Left colon (tissue), 2 donors: ENCODE data around the gene GRIK5. TPM values are rescaled to one million over a fixed set of nuclear protein-coding genes. Genes with fewer than 3 reads are reported as not detected.
A peak's percentile ranks its signal among the peaks of the same experiment; 100 is the strongest.
"Not testable (repeated sequence)": the region's sequence is repeated elsewhere in the genome, so short reads cannot be mapped to it uniquely, and the experiment has no call there.

Source experiments
- ATAC-seq: fragments of 200-7000 bp; cut with Tn5 transposase; one replicate; pipeline ENCODE4 v1.9.1; 2020; ENCODE audit warnings: mild to moderate bottlenecking, moderate library complexity
- DNase-seq, 2 donors: peaks; one replicate each; pipeline ENCODE4 v3.0.0-alpha.2; 2020
- intact Hi-C, 2 donors: fragments of 100-400 bp; cut with DNase I in 1 of 2; cut with micrococcal nuclease in 1 of 2; formaldehyde crosslinking; loops; one replicate each; pipeline versions ENCODE4 v1.11.2 to v1.14.0; 2022; cut with DNase I, micrococcal nuclease
- long read RNA-seq: library from polyadenylated mRNA; unstranded; transcript quantifications from one replicate; pipeline ENCODE4 v2.0.0, GENCODE V29; 2021
- total RNA-seq, 2 donors: library from RNA; stranded (reverse); fragmentation: NEBNext Ultra II Directional; extraction: Animal tissue kit (Norgen Biotek cat#: 25700); gene quantifications; one replicate each; pipeline ENCODE4 v1.2.1, GENCODE V29; 2021
- donor health status: DM: no; HTN: no; CAD: no.
- donor health status: DM: yes; HTN: yes; CAD: no.

GRIK5 gene, protein sequence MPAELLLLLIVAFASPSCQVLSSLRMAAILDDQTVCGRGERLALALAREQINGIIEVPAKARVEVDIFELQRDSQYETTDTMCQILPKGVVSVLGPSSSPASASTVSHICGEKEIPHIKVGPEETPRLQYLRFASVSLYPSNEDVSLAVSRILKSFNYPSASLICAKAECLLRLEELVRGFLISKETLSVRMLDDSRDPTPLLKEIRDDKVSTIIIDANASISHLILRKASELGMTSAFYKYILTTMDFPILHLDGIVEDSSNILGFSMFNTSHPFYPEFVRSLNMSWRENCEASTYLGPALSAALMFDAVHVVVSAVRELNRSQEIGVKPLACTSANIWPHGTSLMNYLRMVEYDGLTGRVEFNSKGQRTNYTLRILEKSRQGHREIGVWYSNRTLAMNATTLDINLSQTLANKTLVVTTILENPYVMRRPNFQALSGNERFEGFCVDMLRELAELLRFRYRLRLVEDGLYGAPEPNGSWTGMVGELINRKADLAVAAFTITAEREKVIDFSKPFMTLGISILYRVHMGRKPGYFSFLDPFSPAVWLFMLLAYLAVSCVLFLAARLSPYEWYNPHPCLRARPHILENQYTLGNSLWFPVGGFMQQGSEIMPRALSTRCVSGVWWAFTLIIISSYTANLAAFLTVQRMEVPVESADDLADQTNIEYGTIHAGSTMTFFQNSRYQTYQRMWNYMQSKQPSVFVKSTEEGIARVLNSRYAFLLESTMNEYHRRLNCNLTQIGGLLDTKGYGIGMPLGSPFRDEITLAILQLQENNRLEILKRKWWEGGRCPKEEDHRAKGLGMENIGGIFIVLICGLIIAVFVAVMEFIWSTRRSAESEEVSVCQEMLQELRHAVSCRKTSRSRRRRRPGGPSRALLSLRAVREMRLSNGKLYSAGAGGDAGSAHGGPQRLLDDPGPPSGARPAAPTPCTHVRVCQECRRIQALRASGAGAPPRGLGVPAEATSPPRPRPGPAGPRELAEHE
- 1 to 10 TPM; 1.0 to 2.6 TPM for total RNA-seq
- long read RNA-seq = 0 reads

DNA sequence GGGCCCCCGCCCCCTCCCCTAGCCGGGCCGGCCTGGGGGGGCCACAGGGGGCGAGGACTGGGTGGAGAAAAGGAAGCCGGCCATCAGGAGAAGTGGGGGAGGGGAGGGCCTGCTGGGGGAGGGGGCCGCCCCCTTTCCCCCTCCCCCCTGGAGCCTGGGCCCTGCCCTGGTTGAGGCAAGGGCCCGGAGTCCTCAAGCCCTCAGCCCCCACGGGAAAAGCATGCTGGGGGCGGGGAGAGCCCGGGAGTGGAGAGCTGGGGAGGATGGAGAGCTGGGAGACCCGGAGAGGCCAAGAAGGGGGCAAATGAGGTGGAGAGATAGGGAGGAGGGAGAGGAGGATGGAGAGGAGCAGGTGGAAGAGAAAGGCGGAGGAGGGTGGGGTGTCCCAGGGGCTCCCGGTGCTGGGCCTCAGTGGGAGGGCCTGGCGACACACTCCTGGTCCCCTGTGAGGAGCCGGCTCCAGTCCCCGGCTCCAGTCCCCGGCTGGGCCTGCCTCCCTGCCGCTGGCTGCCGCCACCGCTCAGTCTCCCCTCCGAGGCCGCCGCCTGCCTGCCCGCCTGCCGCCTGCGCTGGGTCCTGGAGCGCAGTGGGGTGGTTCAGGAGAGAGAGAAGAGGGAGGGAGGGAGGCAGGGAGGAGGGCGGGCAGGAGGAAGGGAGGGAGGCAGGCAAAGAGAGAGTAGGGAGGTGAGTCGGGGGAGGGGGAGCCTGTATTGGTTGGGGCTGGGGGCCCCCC is at the start of gene GRIK5:
TSS of gene GRIK5 (minus strand) at position 588 of the 733 bp plus-strand sequence. CDS start 4,436 bp downstream, outside the sequence.
- intact Hi-C loops = no loop called here
- no peak for ATAC-seq
- no peak for DNase-seq

DNA sequence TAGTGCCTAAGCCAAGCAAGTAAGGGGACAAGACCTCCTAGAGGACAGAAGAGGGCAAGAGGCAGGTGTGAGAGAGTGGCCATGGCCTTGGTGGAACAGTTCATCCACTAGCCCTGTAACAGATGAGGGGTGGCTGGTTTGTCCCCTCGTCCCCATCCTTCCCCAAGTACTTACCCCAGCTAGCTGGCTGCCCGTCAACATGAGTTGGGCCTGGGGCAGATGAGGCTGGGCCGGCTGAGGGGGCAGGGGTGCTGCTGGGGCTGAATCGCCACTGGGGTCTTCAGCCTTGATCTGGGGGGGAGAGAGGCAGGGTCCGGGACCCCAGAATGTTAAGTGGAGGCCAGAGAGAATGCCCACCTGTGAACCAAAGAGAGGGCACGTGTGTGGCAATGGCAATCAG is 47.1 kb upstream of the GRIK5 start:
- intact Hi-C loops = no loop called here
- ATAC-seq (no peak), DNase-seq (no peak)

DNA sequence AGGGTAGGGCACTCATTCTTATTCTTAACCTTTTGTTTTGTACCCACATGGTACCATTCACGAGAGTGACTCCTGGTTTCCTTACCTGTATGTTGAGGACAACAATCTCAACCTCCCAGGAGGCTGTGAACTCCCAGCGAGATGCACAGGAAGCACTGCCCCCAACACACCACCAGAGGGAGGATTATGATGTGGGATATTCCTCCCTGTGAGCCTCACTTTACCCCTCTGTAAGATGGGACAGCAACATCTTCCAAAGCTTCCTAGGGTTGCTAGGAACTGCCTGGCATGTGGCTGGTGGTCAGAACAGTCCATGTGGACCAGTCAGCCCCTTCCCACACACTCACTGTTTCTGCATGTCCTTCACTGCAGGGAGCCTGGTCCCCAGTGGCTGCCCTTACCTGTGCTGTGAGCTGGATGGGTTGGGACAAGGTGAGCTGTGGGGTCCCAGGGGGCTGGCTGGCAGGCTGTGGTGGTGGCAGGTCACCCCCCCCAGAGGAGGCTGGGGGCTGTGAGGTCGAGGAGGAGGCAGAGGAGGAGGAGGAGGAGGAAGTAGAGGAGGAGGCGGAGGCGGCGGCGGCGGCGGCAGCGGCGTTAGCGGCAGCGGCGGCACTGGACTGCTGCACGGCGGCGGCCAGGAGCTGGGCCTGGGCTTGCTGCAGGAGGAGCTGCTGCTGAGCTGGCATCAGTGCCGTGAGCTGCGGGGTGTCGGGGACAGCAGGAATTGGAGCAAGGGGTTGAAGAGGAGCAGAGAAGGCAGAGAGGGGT is 46.5 kb upstream of the GRIK5 start:
- intact Hi-C loops = no loop called here
- ATAC-seq (no peak), DNase-seq (no peak)

DNA sequence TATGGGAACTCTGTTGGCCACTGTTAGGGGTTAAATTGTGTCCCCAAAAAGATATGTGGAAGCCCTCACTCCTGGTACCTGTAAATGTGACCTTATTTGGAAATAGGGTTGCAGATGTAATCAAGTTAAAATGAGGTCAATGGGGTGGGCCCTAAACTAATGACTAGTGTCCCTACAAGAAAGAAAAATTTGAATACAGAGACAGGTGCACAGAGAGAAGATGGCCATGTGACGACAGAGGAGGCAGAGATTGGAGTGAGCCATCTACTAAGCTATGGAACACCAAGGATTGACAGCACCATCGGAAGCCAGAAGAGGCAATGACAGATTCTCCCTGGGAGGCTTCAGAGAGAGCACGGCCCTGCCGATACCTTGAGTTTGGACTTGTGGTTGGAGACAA is 45.7 kb upstream of the GRIK5 start:
- intact Hi-C loops = no loop called here
- DNase-seq = no peak
- no peak for ATAC-seq

DNA sequence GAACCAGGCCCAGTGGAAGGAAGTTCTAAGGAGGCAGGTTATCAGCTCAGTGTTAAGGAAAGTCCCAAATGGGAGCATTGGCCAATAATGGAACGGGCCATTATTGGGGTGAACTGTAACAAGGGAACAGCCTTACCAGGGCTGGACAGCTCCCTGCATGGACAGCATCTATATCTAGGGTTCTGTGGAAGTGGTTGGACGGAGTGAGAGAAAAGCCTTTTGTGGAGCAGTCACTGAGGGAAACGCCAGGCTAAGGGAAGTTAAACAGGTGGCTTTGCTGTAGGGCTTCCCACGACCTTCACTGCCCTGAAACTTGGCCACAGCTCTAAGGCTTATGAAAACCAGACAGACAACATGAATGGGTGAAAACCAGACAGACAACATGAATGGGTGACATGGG is 45.2 kb upstream of the GRIK5 start:
- DNase-seq = no peak
- ATAC-seq = no peak
- intact Hi-C loops = no loop called here

DNA sequence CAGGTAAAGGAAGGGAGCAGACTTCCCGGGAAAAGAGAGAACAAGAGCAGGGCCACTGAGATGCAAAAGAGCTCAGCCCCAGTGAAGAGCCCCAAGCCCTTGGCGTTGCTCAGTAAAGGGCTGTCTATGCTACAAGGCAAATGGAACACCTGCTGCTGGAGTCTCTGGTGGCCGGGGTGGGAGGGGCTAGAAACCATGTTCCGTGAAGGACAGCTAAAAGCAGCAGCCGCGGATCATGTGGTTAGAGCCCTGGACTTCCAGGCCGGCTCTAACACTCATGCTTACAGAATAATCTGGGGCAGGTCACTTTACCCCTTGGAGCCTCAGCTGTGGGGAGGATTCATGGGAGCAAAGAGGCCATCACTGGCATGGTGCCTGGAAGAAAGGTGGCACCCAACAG is 44.4 kb upstream of the GRIK5 start:
- peak; percentile 55 to 59 for DNase-seq
- no peak for ATAC-seq
- intact Hi-C loops = no loop called here

DNA sequence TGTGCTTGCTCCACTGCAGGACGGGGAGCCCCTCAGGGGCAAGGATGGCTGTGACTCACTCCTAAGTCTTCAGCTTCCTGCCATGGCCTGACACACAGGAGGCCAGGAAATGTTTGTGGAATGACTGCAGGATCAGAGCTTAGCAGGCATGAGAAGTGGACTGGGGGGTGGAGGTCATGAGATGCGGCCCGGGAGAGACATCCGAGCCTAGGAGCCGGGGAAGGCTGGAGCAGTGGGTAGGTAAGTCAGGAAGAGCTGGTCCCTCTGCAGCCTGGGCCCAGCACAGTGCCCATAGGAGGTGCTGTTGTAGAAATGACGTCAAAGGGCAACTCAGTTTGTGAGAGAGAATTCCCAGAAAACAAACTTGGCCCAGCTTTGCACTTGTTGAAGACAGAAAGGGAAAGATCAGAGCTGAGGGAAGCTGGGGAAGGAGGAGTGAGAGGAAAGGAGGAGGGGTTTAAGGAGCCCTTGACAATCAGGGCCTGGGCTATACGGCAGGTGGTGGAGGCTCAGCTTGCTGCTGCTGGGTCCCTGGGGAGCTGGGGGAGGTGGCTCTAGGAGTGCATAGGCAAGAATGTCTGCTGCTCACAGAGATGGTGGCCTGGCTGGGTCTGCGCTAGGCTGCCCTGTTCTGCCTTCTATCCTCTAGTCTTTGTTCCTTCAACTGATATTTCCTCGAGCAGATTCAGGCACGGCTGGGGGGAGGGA is 43.8 kb upstream of the GRIK5 start:
- intact Hi-C loops = no loop called here
- DNase-seq (peak in 1 of 2 donors; percentile 35), ATAC-seq (peak; percentile 7)

DNA sequence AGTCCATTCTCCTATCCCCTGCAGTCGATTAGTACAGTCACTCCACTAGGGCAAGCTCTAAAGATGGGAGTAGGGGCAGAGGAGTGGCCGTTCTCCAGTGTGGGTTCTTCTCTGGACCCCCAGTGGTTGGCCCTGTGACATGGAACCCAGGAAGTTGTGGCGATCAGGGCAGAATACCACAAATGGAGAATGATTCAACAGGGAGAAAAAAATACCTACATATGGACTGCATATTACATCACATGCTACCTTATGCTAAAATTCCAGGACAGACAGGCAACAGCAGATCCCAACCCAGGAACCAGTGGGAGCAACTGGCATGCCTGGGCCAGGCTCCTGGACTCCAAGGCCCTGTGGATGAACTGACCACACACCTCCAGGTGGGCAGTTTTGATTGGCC is 41.8 kb upstream of the GRIK5 start:
- intact Hi-C loops = no loop called here

DNA sequence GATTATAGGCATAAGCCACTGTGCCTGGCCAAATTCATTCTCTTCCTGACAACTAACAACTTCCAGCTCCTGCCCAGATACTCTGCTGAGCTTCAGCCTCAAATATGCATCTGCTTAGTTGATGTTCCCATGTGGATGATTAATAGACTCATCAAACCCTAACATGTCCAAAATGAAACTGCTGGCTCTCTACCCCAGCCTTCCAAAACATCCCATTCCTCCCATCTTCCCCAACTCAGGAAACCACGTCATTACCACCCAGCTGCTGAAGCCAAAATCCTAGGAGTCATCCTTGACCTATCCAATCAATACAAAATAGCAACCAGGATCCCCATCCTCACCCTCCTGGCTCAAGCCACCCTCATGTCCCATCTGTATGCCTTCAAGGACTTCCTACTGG is 41.4 kb upstream of the GRIK5 start:
- ATAC-seq = no peak
- no peak for DNase-seq
- intact Hi-C loops = no loop called here

More for the DNA sequence above, 41.8 kb upstream of the GRIK5 start:
- ATAC-seq = no peak
- no peak for DNase-seq

DNA sequence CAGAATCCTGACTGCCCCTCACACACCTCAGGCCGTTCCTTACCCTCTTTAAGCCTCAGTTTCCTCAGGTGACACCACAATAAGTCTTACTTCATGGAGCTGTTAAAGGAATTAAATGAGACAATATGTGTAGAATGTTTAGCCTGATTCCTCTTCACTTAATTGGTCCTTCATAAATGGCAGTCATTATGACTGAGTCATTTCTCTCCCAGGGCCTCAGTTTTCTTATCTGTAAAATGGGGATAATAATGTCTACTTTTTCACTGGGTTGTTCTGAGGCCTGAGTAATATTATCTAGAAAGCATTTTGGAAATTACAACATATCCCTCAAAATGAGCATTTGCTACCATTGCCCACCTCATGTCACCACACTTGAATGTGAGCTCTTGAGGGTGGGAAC is 40.7 kb upstream of the GRIK5 start:
- intact Hi-C loops = no loop called here
- ATAC-seq = no peak
- DNase-seq = no peak

DNA sequence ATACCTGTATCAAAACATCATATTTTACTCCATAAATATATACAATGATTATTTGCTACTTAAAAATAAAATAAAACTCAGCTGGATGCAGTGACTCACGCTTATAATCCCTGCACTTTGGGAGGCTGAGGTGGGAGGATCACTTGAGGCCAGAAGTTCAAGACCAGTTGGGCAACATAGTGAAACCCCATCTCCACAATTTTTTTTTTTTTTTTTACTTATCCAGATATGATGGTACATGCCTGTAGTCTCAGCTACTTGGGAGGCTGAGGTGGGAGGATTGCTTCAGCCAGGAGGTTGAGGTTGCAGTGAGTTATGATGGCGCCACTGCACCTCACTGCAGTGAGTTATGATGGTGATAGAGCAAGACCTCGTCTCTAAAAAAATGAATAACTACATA is 39.9 kb upstream of the GRIK5 start:
- DNase-seq (no peak), ATAC-seq (no peak)
- intact Hi-C loops = no loop called here

DNA sequence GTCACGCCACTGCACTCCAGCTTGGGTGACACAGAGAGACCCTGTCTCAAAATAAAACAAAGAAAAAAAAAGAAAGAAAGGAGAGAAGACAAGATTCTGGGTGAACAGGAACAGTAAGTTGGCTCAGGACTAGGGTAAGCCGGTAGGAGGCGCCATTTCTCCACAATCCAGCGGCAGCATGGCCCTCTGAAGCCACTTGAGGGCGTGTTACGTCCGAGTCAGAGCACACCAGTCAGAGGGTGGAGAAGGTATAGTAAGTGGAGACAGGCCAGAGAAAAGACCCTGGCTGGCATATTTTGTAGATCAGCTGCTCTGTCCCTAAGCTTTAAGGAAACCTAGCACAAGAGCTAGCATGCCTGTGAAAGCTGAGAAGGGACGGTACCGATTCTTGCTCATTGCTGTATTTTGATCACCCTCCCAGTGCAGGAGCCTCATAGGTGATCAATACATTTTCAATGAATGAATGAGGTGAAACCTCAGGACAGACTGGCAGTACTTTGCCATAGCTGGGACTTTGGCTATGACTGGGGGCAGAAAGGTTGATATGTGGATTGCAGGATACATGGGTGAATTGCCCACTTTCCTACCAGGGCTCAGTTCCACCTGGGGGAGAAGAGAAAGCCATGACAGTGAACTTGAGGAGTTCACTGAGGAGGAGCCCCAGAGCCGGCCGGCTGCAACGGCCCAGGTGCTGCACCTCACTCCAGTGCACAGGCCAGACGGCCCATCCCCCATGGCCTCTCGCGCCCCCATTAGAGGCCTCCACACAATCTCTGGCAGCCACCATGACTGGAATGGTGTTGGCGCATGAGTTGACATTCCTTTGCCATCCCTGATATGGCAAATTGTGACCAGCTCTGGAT is 38.8 kb upstream of the GRIK5 start:
- peak; percentile 71 to 90 for DNase-seq
- peak; percentile 97 for ATAC-seq
- intact Hi-C loops = no loop called here

DNA sequence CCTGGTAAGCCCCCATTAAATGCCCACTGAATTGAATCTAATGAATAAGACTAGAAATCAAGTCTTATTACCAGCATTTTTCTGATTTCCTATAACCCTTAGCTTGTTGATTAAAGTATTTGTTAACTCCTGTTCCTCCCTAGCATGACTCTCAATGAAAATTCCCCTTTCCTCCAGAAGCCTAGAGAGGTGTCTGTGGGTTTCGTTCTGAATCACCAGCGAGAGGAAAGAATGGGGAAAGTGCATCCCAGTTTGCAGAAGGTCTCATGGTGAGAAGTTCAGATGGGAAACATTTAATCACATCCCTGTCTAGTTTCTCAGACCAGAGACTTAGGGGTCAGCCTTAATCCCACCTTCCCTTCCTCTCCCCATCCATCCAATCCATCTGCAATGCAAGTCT is 35.4 kb upstream of the GRIK5 start:
- no peak for ATAC-seq
- intact Hi-C loops = no loop called here
- no peak for DNase-seq

DNA sequence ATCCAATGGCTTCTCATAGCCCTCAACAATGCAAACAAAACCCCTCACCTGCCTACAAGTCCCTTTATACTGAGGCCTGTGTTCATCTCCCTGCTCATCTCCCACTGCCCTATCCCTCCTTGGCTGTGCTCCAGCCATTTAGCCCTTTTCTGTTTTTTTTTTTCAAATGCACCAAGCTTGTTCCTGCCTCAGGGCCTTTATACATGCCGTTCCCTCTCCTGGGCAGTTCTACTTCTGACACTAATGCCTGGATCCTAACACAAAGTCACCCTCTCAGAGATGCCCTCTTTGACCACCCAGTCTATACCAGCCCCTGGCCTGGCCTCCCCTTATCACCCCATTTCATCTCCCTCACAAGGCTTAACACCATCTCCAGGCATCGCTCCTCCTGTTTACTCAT is 32.9 kb upstream of the GRIK5 start:
- DNase-seq (no peak), ATAC-seq (no peak)
- intact Hi-C loops = no loop called here

DNA sequence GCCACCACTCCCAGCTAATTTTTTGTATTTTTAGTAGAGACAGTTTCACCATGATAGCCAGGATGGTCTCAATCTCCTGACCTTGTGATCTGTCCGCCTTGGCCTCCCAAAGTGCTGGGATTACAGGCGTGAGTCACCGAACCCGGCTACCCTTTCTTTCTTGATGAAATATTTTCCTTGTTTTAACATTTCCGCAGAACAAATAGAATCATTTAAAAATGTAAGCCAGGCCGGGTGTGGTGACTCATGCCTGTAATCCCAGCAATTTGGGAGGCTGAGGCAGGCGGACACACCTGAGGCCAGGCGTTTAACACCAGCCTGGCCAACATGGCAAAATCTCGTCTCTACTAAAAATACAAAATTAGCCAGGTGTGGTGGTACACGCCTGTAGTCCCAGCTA is 30.2 kb upstream of the GRIK5 start:
- ATAC-seq, intact Hi-C loops, DNase-seq: not testable (repeated sequence)

DNA sequence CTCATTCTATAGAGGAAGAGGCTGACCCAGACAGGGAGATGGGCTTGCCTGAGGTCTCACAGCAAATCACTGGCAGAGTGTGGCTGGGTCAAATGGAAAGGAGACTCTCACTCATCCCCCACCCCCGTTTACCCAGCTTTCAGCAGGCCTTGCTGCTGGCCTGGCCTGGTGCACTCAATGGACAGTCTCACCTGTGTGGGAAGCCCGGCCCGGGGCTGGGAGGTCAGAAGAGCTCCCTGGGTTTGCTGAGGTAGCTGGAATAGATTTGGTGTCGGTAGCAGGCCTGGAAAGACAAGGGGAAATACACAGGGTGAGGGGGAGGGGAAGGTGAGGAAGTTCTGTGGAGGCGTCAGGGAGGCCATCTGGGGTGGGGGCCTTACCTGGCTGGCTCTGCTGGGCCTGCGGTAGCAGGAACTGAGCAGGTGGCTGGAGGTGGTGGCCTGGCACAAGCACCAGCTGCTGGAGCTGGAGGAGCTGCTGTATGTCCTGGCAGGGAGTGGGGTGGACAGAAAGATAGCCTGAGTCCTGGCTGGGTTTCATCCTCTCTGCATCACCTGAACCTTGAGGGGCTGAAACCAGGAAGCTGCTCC is 29.4 kb upstream of the GRIK5 start:
- ATAC-seq = no peak
- no peak for DNase-seq
- intact Hi-C loops = no loop called here

DNA sequence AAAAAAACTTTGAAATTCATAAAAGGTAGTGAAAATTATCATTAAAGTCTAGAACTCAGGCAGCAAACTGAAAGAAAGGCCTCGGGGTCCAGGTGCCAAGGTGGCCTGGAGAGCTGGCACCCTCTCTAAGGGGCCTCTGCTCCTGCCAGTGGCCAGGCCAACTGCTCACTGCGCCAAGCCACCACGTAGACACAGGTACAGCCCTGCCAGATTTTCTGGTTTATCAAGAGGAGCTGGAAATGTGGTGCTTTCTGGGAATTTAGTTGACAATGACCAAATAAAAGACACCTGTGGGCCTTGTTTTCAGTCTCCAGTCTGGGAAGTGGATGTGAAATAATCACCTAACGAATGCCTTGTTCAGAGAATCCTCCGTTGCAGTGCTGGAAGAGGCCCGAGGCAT is 28.8 kb upstream of the GRIK5 start:
- DNase-seq = no peak
- intact Hi-C loops = no loop called here
- ATAC-seq = no peak
